Effector memory CD4-positive, alpha-beta T cell (primary cell): Measurements from ENCODE around the gene POLL.

ENCODE experiments used
- DNase-seq, 3 donors: peaks; one replicate each; pipeline ENCODE4 v3.0.0-alpha.2; 2020
- H3K27ac ChIP-seq: 2 replicates; pipeline ENCODE4 v1.7.0; 2013; ENCODE audit warnings: mild to moderate bottlenecking, low read length, moderate library complexity; ENCODE audit not compliant: insufficient read depth, poor library complexity, severe bottlenecking
- H3K27me3 ChIP-seq: replicated peaks from 2 replicates; pipeline ENCODE4 v1.7.0; 2013; ENCODE audit warnings: mild to moderate bottlenecking, low read length; ENCODE audit not compliant: insufficient read depth, control insufficient read depth, poor library complexity, severe bottlenecking
- H3K36me3 ChIP-seq: 2 replicates; pipeline ENCODE4 v1.7.0; 2013; ENCODE audit warnings: mild to moderate bottlenecking, low read length, moderate library complexity; ENCODE audit not compliant: control insufficient read depth, insufficient read depth
- H3K4me1 ChIP-seq: 2 replicates; pipeline ENCODE4 v1.7.0; 2013; ENCODE audit warnings: low read length, mild to moderate bottlenecking; ENCODE audit not compliant: control insufficient read depth, insufficient read depth, poor library complexity, severe bottlenecking
- H3K4me3 ChIP-seq: 2 replicates; pipeline ENCODE4 v1.7.0; 2013; ENCODE audit warnings: low read length, low read depth, mild to moderate bottlenecking; ENCODE audit not compliant: insufficient read depth, poor library complexity, severe bottlenecking
- H3K9me3 ChIP-seq: 2 replicates; pipeline ENCODE4 v1.7.0; 2013; ENCODE audit warnings: mild to moderate bottlenecking, low read length, moderate library complexity; ENCODE audit not compliant: control insufficient read depth

The POLL gene

GRCh38 chr10:101560298-101561067 lies 27.6 kb downstream of the POLL start:
- Histone ChIP-seq H3K27ac (no peak overlapping the region), H3K4me1 (peaks cover 10% of the 10 kb centered on the region), H3K9me3 (no peaks in the 10 kb centered on the region), H3K4me3 (no peak overlapping the region), H3K27me3 (peaks cover 5% of the 10 kb centered on the region), H3K36me3 (no peaks in the 10 kb centered on the region)
- no peak for DNase-seq

- DNase-seq = no peak
- Histone ChIP-seq H3K9me3 (no peaks in the 10 kb centered on the region), H3K27me3 (peaks cover 5% of the 10 kb centered on the region)
These were observed 28.3 kb downstream of the POLL start for GRCh38 chr10:101559596-101560297.

GRCh38 chr10:101558671-101559595 lies 29.1 kb downstream of the POLL start:
- H3K4me3 ChIP-seq = no peak overlapping the region
- no peaks in the 10 kb centered on the region for H3K9me3 ChIP-seq
- no peak overlapping the region for H3K27ac ChIP-seq
- DNase-seq = no peak
- H3K4me1 ChIP-seq = peaks cover 10% of the 10 kb centered on the region
- H3K36me3 ChIP-seq = peaks cover 2% of the 10 kb centered on the region
- peaks cover 5% of the 10 kb centered on the region for H3K27me3 ChIP-seq

More at GRCh38 chr10:101559596-101560297, 28.3 kb downstream of the POLL start:
- peaks cover 10% of the 10 kb centered on the region for H3K4me1 ChIP-seq
- H3K4me3 ChIP-seq = no peak overlapping the region
- H3K36me3 ChIP-seq = no peaks in the 10 kb centered on the region
- no peak overlapping the region for H3K27ac ChIP-seq

- Histone ChIP-seq H3K36me3 (peaks cover 7% of the 10 kb centered on the region), H3K9me3 (no peaks in the 10 kb centered on the region), H3K4me3 (no peak overlapping the region), H3K27ac (no peak overlapping the region), H3K27me3 (no peaks in the 10 kb centered on the region), H3K4me1 (peaks cover 10% of the 10 kb centered on the region)
- DNase-seq = no peak
These were observed 29.9 kb downstream of the POLL start for GRCh38 chr10:101558204-101558603.

GRCh38 chr10:101557541-101557940 lies 30.5 kb downstream of the POLL start:
- H3K27ac ChIP-seq = no peak overlapping the region

GRCh38 chr10:101552442-101552841 lies 35.6 kb downstream of the POLL start:
- no peaks in the 10 kb centered on the region for H3K9me3 ChIP-seq
- no peak for DNase-seq
- H3K4me1 ChIP-seq = peaks cover under 1% of the 10 kb centered on the region
- H3K4me3 ChIP-seq = no peak overlapping the region
- H3K27me3 ChIP-seq = no peaks in the 10 kb centered on the region
- peaks cover 7% of the 10 kb centered on the region for H3K36me3 ChIP-seq
- H3K27ac ChIP-seq = no peak overlapping the region

More at GRCh38 chr10:101557541-101557940, 30.5 kb downstream of the POLL start:
- Histone ChIP-seq H3K4me1 (peaks cover 10% of the 10 kb centered on the region), H3K36me3 (peaks cover 7% of the 10 kb centered on the region), H3K27me3 (no peaks in the 10 kb centered on the region), H3K9me3 (no peaks in the 10 kb centered on the region), H3K4me3 (no peak overlapping the region)
- DNase-seq = no peak

- no peaks in the 10 kb centered on the region for H3K27me3 ChIP-seq
- DNase-seq = no peak
These were observed 37.1 kb downstream of the POLL start for GRCh38 chr10:101550965-101551364.

GRCh38 chr10:101545898-101546297 lies 42.2 kb downstream of the POLL start:
- Histone ChIP-seq H3K4me1 (no peaks in the 10 kb centered on the region), H3K27me3 (no peaks in the 10 kb centered on the region), H3K4me3 (no peak overlapping the region), H3K27ac (no peak overlapping the region), H3K36me3 (no peaks in the 10 kb centered on the region), H3K9me3 (no peaks in the 10 kb centered on the region)
- DNase-seq = no peak

More at GRCh38 chr10:101550965-101551364, 37.1 kb downstream of the POLL start:
- Histone ChIP-seq H3K27ac (no peak overlapping the region), H3K36me3 (peaks cover 7% of the 10 kb centered on the region), H3K4me1 (no peaks in the 10 kb centered on the region), H3K4me3 (no peak overlapping the region), H3K9me3 (no peaks in the 10 kb centered on the region)

GRCh38 chr10:101538446-101538845 lies 49.6 kb downstream of the POLL start:
- Histone ChIP-seq H3K9me3 (no peaks in the 10 kb centered on the region), H3K27ac (no peak overlapping the region), H3K4me1 (no peaks in the 10 kb centered on the region), H3K36me3 (peaks cover 5% of the 10 kb centered on the region), H3K4me3 (no peak overlapping the region), H3K27me3 (no peaks in the 10 kb centered on the region)
- no peak for DNase-seq
